Colonic mucosa (tissue), 4 donors: ENCODE data around the gene ALDH1A1. TPM values are rescaled to one million over a fixed set of nuclear protein-coding genes. Genes with fewer than 3 reads are reported as not detected.

Source experiments
- DNase-seq: peaks from one replicate; pipeline ENCODE4 v3.0.0-alpha.2; 2020
- H3K27ac ChIP-seq: fragments of 200-600 bp; one replicate; pipeline ENCODE4 v1.8.0; 2021
- H3K27me3 ChIP-seq: fragments of 200-600 bp; one replicate; pipeline ENCODE4 v1.8.0; 2021
- H3K36me3 ChIP-seq: fragments of 200-600 bp; one replicate; pipeline ENCODE4 v1.8.0; 2021
- H3K4me1 ChIP-seq: fragments of 200-600 bp; one replicate; pipeline ENCODE4 v1.8.0; 2021; ENCODE audit warnings: mild to moderate bottlenecking
- H3K4me3 ChIP-seq: fragments of 200-600 bp; one replicate; pipeline ENCODE4 v1.8.0; 2021
- H3K9ac ChIP-seq, 2 donors: one replicate each; pipeline ENCODE4 v1.7.0; 2013; ENCODE audit warnings: control low read depth in 2 of 2, low read depth in 2 of 2, low read length in 2 of 2
- H3K9me3 ChIP-seq: fragments of 200-600 bp; one replicate; pipeline ENCODE4 v1.8.0; 2021
- intact Hi-C: fragments of 100-400 bp; cut with DNase I; formaldehyde crosslinking; loops from one replicate; pipeline ENCODE4 v1.14.1; 2022
- total RNA-seq, 2 donors: library from RNA; stranded (reverse); fragmentation: NEBNext Ultra II Directional in 1 of 2; extraction: Animal tissue kit (Norgen Biotek cat#: 25700) in 1 of 2; gene quantifications; one replicate each; pipeline ENCODE4 v1.2.1, GENCODE V29; 2021
- TF ChIP-seq, protein P1 (sequence below): fragments of 200-600 bp; IDR thresholded peaks from one replicate; pipeline ENCODE4 v1.8.0; 2022; ENCODE audit warnings: antibody characterized with exemption, mild to moderate bottlenecking
- donor health status: healthy.
- donor health status: DM: no; HTN: no; CAD: no.
- donor health status: DM: no; HTN: no; CAD: no.

The ALDH1A1 gene
- total RNA-seq, 2 donors from 2014 or later, result 61.3 to 102 TPM

GRCh38 chr9:72985746-72986145 lies 32.9 kb upstream of the ALDH1A1 start:
- TF ChIP-seq, protein P1, sequence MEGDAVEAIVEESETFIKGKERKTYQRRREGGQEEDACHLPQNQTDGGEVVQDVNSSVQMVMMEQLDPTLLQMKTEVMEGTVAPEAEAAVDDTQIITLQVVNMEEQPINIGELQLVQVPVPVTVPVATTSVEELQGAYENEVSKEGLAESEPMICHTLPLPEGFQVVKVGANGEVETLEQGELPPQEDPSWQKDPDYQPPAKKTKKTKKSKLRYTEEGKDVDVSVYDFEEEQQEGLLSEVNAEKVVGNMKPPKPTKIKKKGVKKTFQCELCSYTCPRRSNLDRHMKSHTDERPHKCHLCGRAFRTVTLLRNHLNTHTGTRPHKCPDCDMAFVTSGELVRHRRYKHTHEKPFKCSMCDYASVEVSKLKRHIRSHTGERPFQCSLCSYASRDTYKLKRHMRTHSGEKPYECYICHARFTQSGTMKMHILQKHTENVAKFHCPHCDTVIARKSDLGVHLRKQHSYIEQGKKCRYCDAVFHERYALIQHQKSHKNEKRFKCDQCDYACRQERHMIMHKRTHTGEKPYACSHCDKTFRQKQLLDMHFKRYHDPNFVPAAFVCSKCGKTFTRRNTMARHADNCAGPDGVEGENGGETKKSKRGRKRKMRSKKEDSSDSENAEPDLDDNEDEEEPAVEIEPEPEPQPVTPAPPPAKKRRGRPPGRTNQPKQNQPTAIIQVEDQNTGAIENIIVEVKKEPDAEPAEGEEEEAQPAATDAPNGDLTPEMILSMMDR, result no peak
- no peak overlapping the region for H3K27ac ChIP-seq
- DNase-seq, result no peak

GRCh38 chr9:72984991-72985390 lies 32.1 kb upstream of the ALDH1A1 start:
- DNase-seq, result no peak
- Histone ChIP-seq H3K27ac (no peak overlapping the region), H3K9me3 (no peaks in the 10 kb centered on the region), H3K36me3 (no peaks in the 10 kb centered on the region), H3K4me1 (no peaks in the 10 kb centered on the region), H3K9ac (no peak overlapping the region), H3K27me3 (no peaks in the 10 kb centered on the region), H3K4me3 (no peak overlapping the region)
- intact Hi-C loops, result no loop called here
- TF ChIP-seq, protein P1, result no peak

More at GRCh38 chr9:72985746-72986145, 32.9 kb upstream of the ALDH1A1 start:
- H3K4me3 ChIP-seq, result no peak overlapping the region
- no peaks in the 10 kb centered on the region for H3K9me3 ChIP-seq
- intact Hi-C loops, result no loop called here
- H3K27me3 ChIP-seq, result no peaks in the 10 kb centered on the region
- H3K9ac ChIP-seq, result no peak overlapping the region
- H3K4me1 ChIP-seq, result no peaks in the 10 kb centered on the region
- no peaks in the 10 kb centered on the region for H3K36me3 ChIP-seq

DNA sequence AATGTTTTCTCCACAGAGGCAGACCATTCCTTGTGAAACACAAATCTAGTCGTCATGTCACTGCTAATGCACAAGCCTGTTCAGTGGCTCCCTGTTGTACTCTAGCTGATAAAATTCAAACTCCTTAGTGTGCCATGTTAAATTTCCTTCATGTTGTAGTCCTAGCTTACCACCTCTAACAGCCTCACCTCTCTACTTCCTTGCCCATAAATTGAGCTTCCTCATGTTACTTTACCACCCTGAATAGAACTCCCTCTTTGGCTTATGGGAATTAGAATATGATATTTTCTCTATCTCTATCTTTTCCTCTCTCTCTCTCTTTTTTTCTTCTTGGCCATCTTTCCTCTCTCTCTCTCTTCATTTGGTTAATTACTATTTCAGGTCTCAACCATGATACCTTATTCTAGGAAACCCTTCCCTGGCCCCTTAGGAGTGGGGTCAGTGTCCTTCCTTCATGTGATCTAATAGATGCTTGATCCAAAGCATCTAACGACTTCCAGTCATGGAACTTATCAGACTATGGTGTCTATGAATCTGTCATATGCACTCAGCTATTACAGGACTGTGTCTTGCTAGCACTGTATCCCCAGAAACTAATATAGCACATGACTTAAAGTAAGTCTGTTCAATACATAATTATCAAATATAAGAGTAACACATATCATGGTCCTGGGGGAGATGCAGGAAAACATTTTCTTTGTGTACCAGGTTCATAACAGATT lies 31.5 kb upstream of the ALDH1A1 start:
- DNase-seq, result no peak
- no peak overlapping the region for H3K4me3 ChIP-seq
- no peak overlapping the region for H3K9ac ChIP-seq
- no peaks in the 10 kb centered on the region for H3K36me3 ChIP-seq
- no peaks in the 10 kb centered on the region for H3K9me3 ChIP-seq
- no peak overlapping the region for H3K27ac ChIP-seq
- intact Hi-C loops, result no loop called here
- no peaks in the 10 kb centered on the region for H3K4me1 ChIP-seq
- TF ChIP-seq, protein P1, result no peak
- no peaks in the 10 kb centered on the region for H3K27me3 ChIP-seq

GRCh38 chr9:72983512-72984225 lies 30.8 kb upstream of the ALDH1A1 start:
- no peak overlapping the region for H3K9ac ChIP-seq
- no peak overlapping the region for H3K27ac ChIP-seq
- no peaks in the 10 kb centered on the region for H3K9me3 ChIP-seq
- no peak overlapping the region for H3K4me3 ChIP-seq
- intact Hi-C loops, result no loop called here
- DNase-seq, result no peak
- TF ChIP-seq, protein P1, result no peak
- no peaks in the 10 kb centered on the region for H3K4me1 ChIP-seq
- no peaks in the 10 kb centered on the region for H3K36me3 ChIP-seq
- H3K27me3 ChIP-seq, result no peaks in the 10 kb centered on the region

DNA sequence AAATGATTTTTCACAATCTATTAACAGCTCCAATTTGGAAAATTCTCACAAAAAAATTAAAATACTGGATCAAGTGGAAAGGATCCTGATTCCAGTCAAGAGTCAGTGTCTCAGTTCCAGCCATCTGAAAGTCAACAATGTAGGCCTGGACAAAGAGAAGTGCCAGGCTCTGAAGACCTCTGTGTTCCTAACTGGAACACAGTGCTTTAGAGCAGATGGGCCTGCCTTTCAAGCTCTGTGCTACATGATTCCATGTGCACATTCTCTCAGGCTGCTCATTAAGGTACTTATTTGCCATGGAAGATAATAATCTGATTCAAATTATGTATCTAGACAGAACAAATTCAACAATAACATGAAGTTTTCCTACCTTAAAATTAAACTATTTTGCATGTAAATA lies 30.2 kb upstream of the ALDH1A1 start:
- no peaks in the 10 kb centered on the region for H3K27me3 ChIP-seq
- intact Hi-C loops, result no loop called here
- no peak overlapping the region for H3K9ac ChIP-seq
- DNase-seq, result no peak
- H3K4me3 ChIP-seq, result no peak overlapping the region
- H3K36me3 ChIP-seq, result no peaks in the 10 kb centered on the region
- TF ChIP-seq, protein P1, result no peak
- no peak overlapping the region for H3K27ac ChIP-seq
- H3K4me1 ChIP-seq, result no peaks in the 10 kb centered on the region
- H3K9me3 ChIP-seq, result no peaks in the 10 kb centered on the region
